Endothelial cell of umbilical vein (primary cell): Measurements from ENCODE around the gene HECTD2. TPM values are rescaled to one million over a fixed set of nuclear protein-coding genes. Genes with fewer than 3 reads are reported as not detected.

Experiments used
- BruUV-seq: library from RNA; stranded (reverse); fragments of 400-500 nt; replicated peaks from 2 replicates; lab custom pipeline; 2021; lab: Mats Ljungman, UMichigan
- CTCF ChIA-PET: fragments of 300-600, 350-600 bp; sonication (Branson Sonifier 250); formaldehyde crosslinking; loops from one replicate; lab custom pipeline; 2021; ENCODE audit warnings: antibody characterized with exemption, inconsistent platforms; lab: Charles Lee
- POLR2A ChIA-PET: fragments of 300-600, 350-600 bp; sonication (Branson Sonifier 250); formaldehyde crosslinking; loops from one replicate; lab custom pipeline; 2021; ENCODE audit warnings: antibody characterized with exemption, inconsistent platforms; lab: Charles Lee
- DNase-seq: peaks from one replicate; pipeline ENCODE4 v3.0.0-alpha.2; 2011; ENCODE audit warnings: low read depth, low spot score
- FAIRE-seq: peaks from 2 replicates; lab custom pipeline; 2011; peaks lifted over from hg19 to GRCh38; lab: Jason Lieb, UNC
- H2AFZ ChIP-seq: 2 replicates; pipeline ENCODE4 v1.6.0; 2012; ENCODE audit warnings: low read depth, low read length, control low read depth, inconsistent platforms
- H3K27ac ChIP-seq: 2 replicates; pipeline ENCODE4 v1.5.1; 2011; ENCODE audit warnings: low read depth, mild to moderate bottlenecking, control low read depth, low read length, moderate library complexity; ENCODE audit not compliant: insufficient read depth
- H3K27me3 ChIP-seq, 2 experiments: 2 replicates each; pipeline versions ENCODE4 v1.6.0 to v1.6.1; 2011; ENCODE audit warnings: low read length in 2 of 2, mixed read lengths in 1 of 2; ENCODE audit not compliant: control insufficient read depth in 2 of 2, insufficient read depth in 2 of 2
- H3K36me3 ChIP-seq, 2 experiments: 2 replicates in 1 of 2; 3 replicates in 1 of 2; pipeline ENCODE4 v1.5.1; 2011; ENCODE audit warnings: low read length in 2 of 2, mild to moderate bottlenecking in 1 of 2, moderate library complexity in 1 of 2; ENCODE audit not compliant: control insufficient read depth in 2 of 2, insufficient read depth in 2 of 2; ENCODE audit errors: extremely low read depth in 1 of 2
- H3K4me1 ChIP-seq: 3 replicates; pipeline ENCODE4 v1.5.1; 2011; ENCODE audit warnings: mild to moderate bottlenecking, low read length; ENCODE audit not compliant: control insufficient read depth, insufficient read depth; ENCODE audit errors: extremely low read depth
- H3K4me2 ChIP-seq: 2 replicates; pipeline ENCODE4 v1.6.1; 2011; ENCODE audit warnings: low read length, control low read depth, mixed read lengths; ENCODE audit not compliant: insufficient read depth
- H3K4me3 ChIP-seq, 3 experiments: fragments of 200-600 bp in 1 of 3; sonication (generic), shearing (Covaris generic) in 1 of 3; replicated peaks in 1 of 3; 2 replicates each; pipeline ENCODE4 v1.5.1; 2011 to 2016; ENCODE audit warnings: control low read depth in 3 of 3, low read length in 3 of 3, mild to moderate bottlenecking in 2 of 3, inconsistent platforms in 1 of 3, low read depth in 1 of 3, moderate library complexity in 1 of 3; ENCODE audit not compliant: insufficient read depth in 1 of 3
- H3K79me2 ChIP-seq: 2 replicates; pipeline ENCODE4 v1.6.0; 2012; ENCODE audit warnings: low read length, inconsistent platforms; ENCODE audit not compliant: control insufficient read depth, insufficient read depth
- H3K9ac ChIP-seq: replicated peaks from 2 replicates; pipeline ENCODE3; 2011; ENCODE audit warnings: low read length, control low read depth; ENCODE audit not compliant: insufficient read depth; ENCODE audit errors: extremely low read depth
- H3K9me1 ChIP-seq: replicated peaks from 3 replicates; pipeline ENCODE4 v1.6.0; 2011; ENCODE audit warnings: mild to moderate bottlenecking, low read length; ENCODE audit not compliant: control insufficient read depth, insufficient read depth; ENCODE audit errors: extremely low read depth
- H3K9me3 ChIP-seq: replicated peaks from 2 replicates; pipeline ENCODE4 v1.5.1; 2012; ENCODE audit warnings: low read length, inconsistent platforms; ENCODE audit not compliant: control insufficient read depth, insufficient read depth
- H4K20me1 ChIP-seq: replicated peaks from 2 replicates; pipeline ENCODE3; 2011; ENCODE audit warnings: mild to moderate bottlenecking, low read length; ENCODE audit not compliant: control insufficient read depth, insufficient read depth; ENCODE audit errors: extremely low read depth
- CTCF ChIP-seq, 2 donors: IDR thresholded peaks; 1 replicate in 1 of 2; 2 replicates in 1 of 2; pipeline ENCODE4 v1.5.1; 2011; ENCODE audit warnings: low read length in 2 of 2, mild to moderate bottlenecking in 2 of 2, moderate library complexity in 2 of 2, control low read depth in 1 of 2, inconsistent platforms in 1 of 2, low read depth in 1 of 2; ENCODE audit not compliant: insufficient read depth in 1 of 2; ENCODE audit errors: extremely low read depth in 1 of 2
- EZH2 ChIP-seq: IDR thresholded peaks from 2 replicates; pipeline ENCODE4 v1.6.1; 2012; ENCODE audit warnings: borderline replicate concordance, low read depth, mild to moderate bottlenecking, moderate library complexity, low read length, inconsistent platforms; ENCODE audit not compliant: severe bottlenecking
- FOS ChIP-seq: IDR thresholded peaks from 2 replicates; pipeline ENCODE4 v1.6.1; 2011; ENCODE audit warnings: mild to moderate bottlenecking, low read length, moderate library complexity, borderline replicate concordance; ENCODE audit not compliant: insufficient read depth
- GATA2 ChIP-seq: IDR thresholded peaks from 2 replicates; pipeline ENCODE4 v1.7.0; 2011; ENCODE audit warnings: low read depth, mild to moderate bottlenecking, moderate library complexity, mixed read lengths, low read length; ENCODE audit not compliant: insufficient read length, insufficient read depth
- JUN ChIP-seq: IDR thresholded peaks from 2 replicates; pipeline ENCODE4 v1.6.1; 2011; ENCODE audit warnings: borderline replicate concordance, low read depth; ENCODE audit not compliant: insufficient read length, insufficient read depth
- MAX ChIP-seq: IDR thresholded peaks from 2 replicates; pipeline ENCODE4 v1.6.1; 2011; ENCODE audit not compliant: insufficient read depth, insufficient read length
- MYC ChIP-seq: IDR thresholded peaks from one replicate; pipeline ENCODE4 v1.6.1; 2011; ENCODE audit warnings: mild to moderate bottlenecking, low read depth, low read length
- POLR2A ChIP-seq: IDR thresholded peaks from 2 replicates; pipeline ENCODE4 v1.6.1; 2012; ENCODE audit warnings: low read depth, mild to moderate bottlenecking, control low read depth, low read length
- POLR2AphosphoS5 ChIP-seq: IDR thresholded peaks from 2 replicates; pipeline ENCODE4 v1.6.1; 2012; ENCODE audit warnings: low read depth, mild to moderate bottlenecking, control low read depth, low read length, moderate library complexity; ENCODE audit not compliant: insufficient read depth
- dilution Hi-C: fragments of 300-500 bp; cut with MboI; formaldehyde crosslinking; loops from one replicate; pipeline ENCODE4 v1.15.0; 2019; ENCODE audit warnings: low sequenced_read_pairs; ENCODE audit not compliant: extremely low pct_ligation_motif_present
- intact Hi-C: fragments of 100-400 bp; cut with micrococcal nuclease; formaldehyde crosslinking; loops from one replicate; pipeline ENCODE4 v1.10.0; 2022
- polyA plus RNA-seq, 4 experiments: library from polyadenylated mRNA; depleted of rRNA in 3 of 4; stranded (reverse) in 3 of 4; unstranded in 1 of 4; fragments of >200 nt; gene quantifications; 2 replicates each; pipeline versions ENCODE4 v1.2.1 to v1.2.3, GENCODE V29; 2011 to 2012; ENCODE audit warnings: missing spikeins in 1 of 4
- total RNA-seq: library from RNA; stranded (reverse); gene quantifications from 2 replicates; pipeline ENCODE4 v1.2.3, GENCODE V29; 2021

HECTD2 gene
- total and polyA plus RNA-seq, 2 donors (not counting 3 experiments of a cell fraction or from before 2014, with no cell fraction given) = 4.2 to 10.7 TPM

DNA sequence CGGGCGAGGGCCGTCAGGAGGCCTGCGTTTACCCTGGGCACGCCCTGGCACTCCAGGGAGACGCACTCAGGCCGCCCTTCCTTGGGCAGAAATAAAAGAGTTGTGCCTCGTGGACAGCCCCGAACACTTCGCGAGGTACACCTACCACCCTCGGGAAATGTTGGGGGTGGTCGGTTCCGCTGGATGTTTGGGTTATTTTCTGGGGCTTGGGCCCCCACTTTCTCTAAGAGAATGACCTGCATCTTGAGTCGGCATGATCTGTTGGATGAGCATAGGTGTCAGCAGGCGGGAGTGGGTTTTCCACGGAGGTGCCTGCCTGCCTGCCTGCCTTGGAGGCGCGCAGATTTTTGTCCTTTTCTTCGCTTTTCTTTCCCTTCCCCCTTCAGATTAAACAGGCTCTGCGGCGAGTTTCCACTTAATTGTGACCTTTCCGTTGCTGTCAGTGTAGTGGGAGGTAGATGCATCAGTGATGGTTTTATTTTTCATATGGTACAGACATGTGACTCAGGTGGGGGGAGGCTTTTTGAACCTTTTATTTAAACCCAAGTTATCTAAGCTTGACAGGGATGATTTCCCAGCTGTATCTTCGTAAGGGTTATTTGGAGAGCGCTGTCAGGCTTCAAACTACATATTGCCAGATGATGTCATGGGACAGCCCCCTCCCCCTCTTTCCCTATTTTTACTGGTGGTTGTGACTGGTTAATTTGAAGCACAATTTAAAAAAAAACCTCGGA is 661 bp downstream of the HECTD2 start:
- FAIRE-seq = peak; percentile 62
- intact Hi-C loops (loop anchor here (1.0 to 2.0 kb wide), 5 partner anchors 22 to 531 kb away; partner anchors contain the start of gene ANKRD1), dilution Hi-C loops (no loop called here)
- Histone ChIP-seq H4K20me1 (peaks cover 5% of the 10 kb centered on the region), H3K9me1 (no peaks in the 10 kb centered on the region), H3K4me2 (peak overlapping the region; percentile 49), H3K79me2 (no peaks in the 10 kb centered on the region), H3K36me3 (no peaks in the 10 kb centered on the region), H3K9me3 (no peaks in the 10 kb centered on the region), H3K27me3 (no peaks in the 10 kb centered on the region), H3K4me1 (peaks cover 9% of the 10 kb centered on the region), H3K4me3 (peak overlapping the region; percentile 36 to 54 (median 51)), H3K9ac (peak overlapping the region; percentile 96), H3K27ac (peak overlapping the region; percentile 96), H2AFZ (peak overlapping the region; percentile 86)
- TSS peak; percentile 31 for BruUV-seq
- peak; percentile 57 for DNase-seq
- ChIA-PET POLR2A (no interaction called here), CTCF (interaction anchor here (0.6 to 2.2 kb wide), 6 partner anchors 9 to 112 kb away, joined by 3 to 18 read pairs (median 4); no protein-coding TSS in a partner anchor)
- TF ChIP-seq FOS = no peak
- no peak for TF ChIP-seq JUN
- TF ChIP-seq POLR2AphosphoS5 = no peak
- TF ChIP-seq CTCF (IDR thresholded peaks at IDR 0.05; ENCODE audit: extremely low read depth in 1 of 2, insufficient read depth in 1 of 2, low read depth in 1 of 2, low read length in 2 of 2) = no peak
- TF ChIP-seq MAX = no peak
- no peak for TF ChIP-seq EZH2
- no peak for TF ChIP-seq GATA2
- TF ChIP-seq POLR2A = no peak
- TF ChIP-seq MYC = no peak
